Astrocyte (in vitro differentiated cells and primary cell): Measurements from ENCODE around the gene SCUBE1. TPM values are rescaled to one million over a fixed set of nuclear protein-coding genes. Genes with fewer than 3 reads are reported as not detected.

Experiments used
- DNase-seq: peaks from one replicate; pipeline ENCODE4 v3.0.0-alpha.2; 2010; ENCODE audit warnings: low read depth
- FAIRE-seq: peaks from 2 replicates; lab custom pipeline; 2011; peaks lifted over from hg19 to GRCh38; lab: Jason Lieb, UNC
- H2AFZ ChIP-seq: 2 replicates; pipeline ENCODE4 v1.6.0; 2012; ENCODE audit warnings: low read depth, low read length, inconsistent platforms
- H3K27ac ChIP-seq: 2 replicates; pipeline ENCODE4 v1.5.1; 2011; ENCODE audit warnings: low read depth, low read length, inconsistent platforms
- H3K27me3 ChIP-seq: 2 replicates; pipeline ENCODE4 v1.6.0; 2011; ENCODE audit warnings: low read length, inconsistent platforms; ENCODE audit not compliant: insufficient read depth
- H3K36me3 ChIP-seq: 2 replicates; pipeline ENCODE4 v1.5.1; 2011; ENCODE audit warnings: low read length, inconsistent platforms; ENCODE audit not compliant: insufficient read depth
- H3K4me1 ChIP-seq: 2 replicates; pipeline ENCODE4 v1.5.1; 2011; ENCODE audit warnings: low read length, inconsistent platforms; ENCODE audit not compliant: insufficient read depth
- H3K4me2 ChIP-seq: 2 replicates; pipeline ENCODE4 v1.6.0; 2012; ENCODE audit warnings: low read length, inconsistent platforms
- H3K4me3 ChIP-seq: 2 replicates; pipeline ENCODE4 v1.5.1; 2011; ENCODE audit warnings: low read depth, mild to moderate bottlenecking, low read length, inconsistent platforms; ENCODE audit not compliant: insufficient read depth
- H3K79me2 ChIP-seq: 2 replicates; pipeline ENCODE4 v1.6.0; 2012; ENCODE audit warnings: mild to moderate bottlenecking, low read length, inconsistent platforms; ENCODE audit not compliant: insufficient read depth
- H3K9ac ChIP-seq: 2 replicates; pipeline ENCODE4 v1.6.0; 2012; ENCODE audit warnings: mild to moderate bottlenecking, low read length, inconsistent platforms
- H3K9me3 ChIP-seq: 2 replicates; pipeline ENCODE4 v1.5.1; 2012; ENCODE audit warnings: low read depth, mild to moderate bottlenecking, low read length, inconsistent platforms; ENCODE audit not compliant: insufficient read depth
- H4K20me1 ChIP-seq: 2 replicates; pipeline ENCODE4 v1.6.0; 2012; ENCODE audit warnings: low read length, inconsistent platforms; ENCODE audit not compliant: insufficient read depth
- H3K27ac Mint-ChIP-seq: one replicate; pipeline ENCODE4 v1.8.0; 2021; ENCODE audit warnings: mild to moderate bottlenecking, mixed read lengths; ENCODE audit not compliant: unreplicated experiment
- H3K27me3 Mint-ChIP-seq: one replicate; pipeline ENCODE4 v1.8.0; 2021; ENCODE audit warnings: low read depth, mixed read lengths; ENCODE audit not compliant: unreplicated experiment
- H3K36me3 Mint-ChIP-seq: one replicate; pipeline ENCODE4 v1.8.0; 2021; ENCODE audit warnings: low read depth, mixed read lengths; ENCODE audit not compliant: unreplicated experiment
- H3K4me1 Mint-ChIP-seq: one replicate; pipeline ENCODE4 v1.8.0; 2021; ENCODE audit warnings: low read depth, mixed read lengths; ENCODE audit not compliant: unreplicated experiment
- H3K4me3 Mint-ChIP-seq: one replicate; pipeline ENCODE4 v1.8.0; 2021; ENCODE audit warnings: mild to moderate bottlenecking, moderate library complexity, mixed read lengths; ENCODE audit not compliant: unreplicated experiment
- H3K9me3 Mint-ChIP-seq: one replicate; pipeline ENCODE4 v1.8.0; 2021; ENCODE audit warnings: mild to moderate bottlenecking, mixed read lengths; ENCODE audit not compliant: unreplicated experiment
- CTCF ChIP-seq: IDR thresholded peaks from 2 replicates; pipeline ENCODE4 v1.5.1; 2011; ENCODE audit warnings: low read depth, mild to moderate bottlenecking, inconsistent platforms, low read length, moderate library complexity; ENCODE audit not compliant: insufficient read depth
- EZH2 ChIP-seq: IDR thresholded peaks from 2 replicates; pipeline ENCODE4 v1.6.1; 2012; ENCODE audit warnings: mild to moderate bottlenecking, low read length, inconsistent platforms; ENCODE audit not compliant: insufficient read depth
- total RNA-seq: library from RNA; stranded (reverse); gene quantifications from 2 replicates; pipeline ENCODE4 v1.2.1, GENCODE V29; 2021

The SCUBE1 gene
- total RNA-seq, 1 donor from 2014 or later, result 0.07 TPM

GRCh38 chr22:43304831-43305590 lies 38.2 kb downstream of the SCUBE1 start:
- TF ChIP-seq EZH2 (no peak), CTCF (no peak)
- Mint-ChIP-seq H3K36me3 (no peaks in the 10 kb centered on the region), H3K4me1 (no peaks in the 10 kb centered on the region), H3K4me3 (no peak overlapping the region), H3K9me3 (peaks cover 2% of the 10 kb centered on the region), H3K27ac (peak overlapping the region; percentile 6), H3K27me3 (peaks cover 68% of the 10 kb centered on the region)
- FAIRE-seq (no peak), DNase-seq (no peak)
- Histone ChIP-seq H2AFZ (no peak overlapping the region), H3K4me1 (no peaks in the 10 kb centered on the region), H3K79me2 (no peaks in the 10 kb centered on the region), H3K4me3 (no peak overlapping the region), H3K9me3 (no peaks in the 10 kb centered on the region), H4K20me1 (no peaks in the 10 kb centered on the region), H3K27ac (no peak overlapping the region), H3K36me3 (no peaks in the 10 kb centered on the region), H3K4me2 (no peak overlapping the region), H3K27me3 (peaks cover 20% of the 10 kb centered on the region), H3K9ac (no peak overlapping the region)

- no peak for DNase-seq
- no peaks in the 10 kb centered on the region for H4K20me1 ChIP-seq
- H3K9me3 ChIP-seq, result no peaks in the 10 kb centered on the region
- H3K4me2 ChIP-seq, result no peak overlapping the region
- H3K4me1 ChIP-seq, result no peaks in the 10 kb centered on the region
- FAIRE-seq, result no peak
- H3K27me3 Mint-ChIP-seq, result peaks cover 65% of the 10 kb centered on the region
- no peak overlapping the region for H3K9ac ChIP-seq
- H2AFZ ChIP-seq, result no peak overlapping the region
- TF ChIP-seq EZH2 (no peak), CTCF (no peak)
- H3K36me3 ChIP-seq, result no peaks in the 10 kb centered on the region
- H3K79me2 ChIP-seq, result no peaks in the 10 kb centered on the region
- H3K4me3 ChIP-seq, result no peak overlapping the region
- H3K27ac ChIP-seq, result no peak overlapping the region
- no peak overlapping the region for H3K27ac Mint-ChIP-seq
- H3K4me1 Mint-ChIP-seq, result no peaks in the 10 kb centered on the region
- no peaks in the 10 kb centered on the region for H3K36me3 Mint-ChIP-seq
- H3K9me3 Mint-ChIP-seq, result peaks cover 2% of the 10 kb centered on the region
- H3K27me3 ChIP-seq, result peaks cover 14% of the 10 kb centered on the region
- H3K4me3 Mint-ChIP-seq, result no peak overlapping the region
These were observed 39.4 kb downstream of the SCUBE1 start for GRCh38 chr22:43303751-43304150.

GRCh38 chr22:43303166-43303565 lies 40.0 kb downstream of the SCUBE1 start:
- Mint-ChIP-seq H3K4me1 (no peaks in the 10 kb centered on the region), H3K27ac (no peak overlapping the region), H3K36me3 (no peaks in the 10 kb centered on the region), H3K27me3 (peaks cover 66% of the 10 kb centered on the region), H3K9me3 (peaks cover 2% of the 10 kb centered on the region), H3K4me3 (no peak overlapping the region)
- Histone ChIP-seq H3K79me2 (no peaks in the 10 kb centered on the region), H3K4me2 (no peak overlapping the region), H3K4me3 (no peak overlapping the region), H3K36me3 (no peaks in the 10 kb centered on the region), H4K20me1 (no peaks in the 10 kb centered on the region), H3K9me3 (no peaks in the 10 kb centered on the region), H3K27me3 (peaks cover 14% of the 10 kb centered on the region), H3K9ac (no peak overlapping the region), H3K27ac (no peak overlapping the region), H2AFZ (no peak overlapping the region), H3K4me1 (no peaks in the 10 kb centered on the region)
- TF ChIP-seq CTCF (no peak), EZH2 (no peak)
- FAIRE-seq (no peak), DNase-seq (no peak)
